Measurements from ENCODE around the gene ACADL.

DNA sequence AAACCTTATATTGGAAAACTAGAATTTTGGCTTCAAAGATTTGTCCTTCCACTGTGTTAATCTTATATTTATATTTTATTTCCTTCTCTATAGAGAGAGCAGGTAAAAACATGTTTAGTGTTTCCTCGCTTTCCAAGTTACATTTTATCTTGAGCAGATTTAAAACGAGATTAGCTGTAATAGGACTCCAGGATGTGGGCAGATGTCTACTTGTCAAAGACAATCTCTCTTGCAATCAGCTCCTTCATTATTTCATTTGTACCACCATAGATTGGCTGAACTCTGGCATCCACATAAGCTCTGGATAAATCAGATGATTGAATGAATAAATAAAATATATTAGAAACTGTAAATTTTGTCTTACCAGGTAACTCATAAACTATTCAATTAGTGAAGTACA lies 36.5 kb downstream of the ACADL start:
- TF ChIP-seq, protein P1, sequence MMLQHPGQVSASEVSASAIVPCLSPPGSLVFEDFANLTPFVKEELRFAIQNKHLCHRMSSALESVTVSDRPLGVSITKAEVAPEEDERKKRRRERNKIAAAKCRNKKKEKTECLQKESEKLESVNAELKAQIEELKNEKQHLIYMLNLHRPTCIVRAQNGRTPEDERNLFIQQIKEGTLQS (IDR thresholded peaks at IDR 0.05): no peak
- no peak for TF ChIP-seq CTCF (IDR thresholded peaks at IDR 0.05; ENCODE audit: low read depth, low read length, missing input control)
- TF ChIP-seq EGR1 (IDR thresholded peaks at IDR 0.05; ENCODE audit: low read depth in 2 of 2): no peak
- TF ChIP-seq SP1 (IDR thresholded peaks at IDR 0.05): no peak
- no peak for TF ChIP-seq YY1 (IDR thresholded peaks at IDR 0.05)
- TF ChIP-seq TAF1 (conservative IDR thresholded peaks at IDR 0.05): no peak
- no peak for TF ChIP-seq FOXA1 (IDR thresholded peaks at IDR 0.05)
- TF ChIP-seq RXRA (IDR thresholded peaks at IDR 0.05): no peak
- TF ChIP-seq RAD21 (IDR thresholded peaks at IDR 0.05): no peak
- TF ChIP-seq NR2F2 (IDR thresholded peaks at IDR 0.05): no peak
- TF ChIP-seq JUND (IDR thresholded peaks at IDR 0.05): no peak
- TF ChIP-seq REST (IDR thresholded peaks at IDR 0.05): no peak
